RCC 7860 (cell line): ENCODE results near the gene FN3K.
A peak's percentile ranks its signal among the peaks of the same experiment; 100 is the strongest.

ENCODE experiments used
- DNase-seq: peaks from one replicate; pipeline ENCODE4 v3.0.0-alpha.2; 2015; ENCODE audit warnings: low spot score
- FAIRE-seq: peaks from 2 replicates; lab custom pipeline; 2012; peaks lifted over from hg19 to GRCh38; lab: Jason Lieb, UNC

The FN3K gene

GRCh38 chr17:82703036-82703745 lies 32.2 kb upstream of the FN3K start:
- DNase-seq (no peak), FAIRE-seq (no peak)

DNA sequence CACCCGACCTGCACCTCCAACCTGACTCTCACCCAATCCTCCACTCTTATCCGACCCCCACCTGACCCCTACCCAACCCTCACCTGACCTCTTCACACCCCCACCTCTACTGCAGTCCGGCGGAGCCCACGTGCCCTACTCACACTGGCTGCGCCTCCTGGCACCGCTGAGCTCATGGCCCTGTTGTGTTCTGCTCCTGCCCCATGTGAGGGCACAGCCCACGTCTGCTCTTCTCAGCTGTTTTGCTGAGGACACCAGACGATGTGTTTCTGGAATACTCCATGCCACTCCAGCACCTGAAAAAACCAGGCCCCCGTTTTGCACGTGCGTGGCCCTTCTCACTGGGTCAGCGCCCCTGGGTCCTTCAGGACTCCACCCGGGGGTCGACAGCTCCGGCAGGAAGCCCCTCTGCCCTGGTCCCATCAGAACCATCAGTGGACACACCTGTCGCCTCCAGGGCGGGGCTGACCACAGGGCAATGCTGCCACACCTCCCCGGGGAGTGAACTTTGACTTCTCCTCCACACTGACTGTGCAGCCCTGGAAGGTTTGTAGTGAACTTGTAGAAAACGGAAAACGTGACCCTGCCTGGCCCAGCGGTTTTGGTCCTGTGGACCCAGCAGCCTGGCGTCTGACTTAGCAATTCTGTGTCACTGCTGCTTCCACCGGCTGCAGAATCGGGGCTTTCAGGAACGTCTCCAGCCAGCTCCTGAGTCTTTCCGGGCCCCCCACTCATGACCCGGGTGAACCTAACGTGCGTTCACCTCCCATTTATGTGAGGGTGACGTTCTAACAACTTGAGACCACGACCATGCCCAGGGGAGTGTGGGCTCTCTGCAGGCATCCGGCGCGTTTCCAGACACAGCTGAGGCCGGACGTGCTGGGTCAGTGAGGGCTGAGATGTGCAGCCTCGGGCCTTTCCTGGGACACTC lies 31.2 kb upstream of the FN3K start:
- FAIRE-seq (no peak), DNase-seq (no peak)

DNA sequence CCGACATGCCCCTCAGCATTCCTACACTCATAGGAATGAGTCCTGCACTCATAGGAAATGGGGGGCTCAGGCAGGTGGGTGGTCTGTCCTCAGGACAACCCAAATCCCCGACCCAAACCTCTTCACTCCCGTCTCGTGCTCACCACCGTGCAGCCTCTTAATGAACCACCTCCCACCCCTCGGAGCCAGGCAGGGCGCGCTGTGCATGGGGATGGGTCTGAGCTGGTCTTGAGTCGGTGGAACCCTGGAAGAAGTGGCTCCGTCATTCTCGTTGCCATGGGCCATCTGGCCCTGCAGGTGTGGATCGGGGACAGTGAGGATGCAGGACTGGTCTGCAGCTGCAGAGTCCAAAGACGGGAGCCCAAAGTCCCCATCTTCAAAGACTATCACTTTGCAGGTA lies 30.5 kb upstream of the FN3K start:
- no peak for DNase-seq
- no peak for FAIRE-seq

DNA sequence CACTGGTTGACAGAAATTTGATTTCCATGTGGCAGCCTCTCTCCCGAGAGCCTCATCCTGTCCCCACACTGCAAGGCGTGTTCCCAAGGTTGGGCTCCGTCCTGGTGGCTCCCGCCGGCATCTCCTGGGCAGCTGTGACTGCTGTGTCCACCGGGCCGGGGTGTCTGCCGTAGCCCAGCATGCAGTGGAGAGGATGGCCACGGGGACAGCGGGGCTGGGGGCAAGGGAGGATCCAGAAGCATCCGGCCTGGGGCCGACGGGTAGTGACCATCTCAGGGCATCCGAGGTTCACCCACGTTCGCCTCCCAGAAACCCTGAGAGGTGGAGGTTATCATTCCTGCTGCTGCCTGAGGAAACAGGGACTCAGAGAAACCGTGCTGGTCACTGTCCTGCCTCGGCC lies 29.7 kb upstream of the FN3K start:
- DNase-seq (no peak), FAIRE-seq (no peak)

DNA sequence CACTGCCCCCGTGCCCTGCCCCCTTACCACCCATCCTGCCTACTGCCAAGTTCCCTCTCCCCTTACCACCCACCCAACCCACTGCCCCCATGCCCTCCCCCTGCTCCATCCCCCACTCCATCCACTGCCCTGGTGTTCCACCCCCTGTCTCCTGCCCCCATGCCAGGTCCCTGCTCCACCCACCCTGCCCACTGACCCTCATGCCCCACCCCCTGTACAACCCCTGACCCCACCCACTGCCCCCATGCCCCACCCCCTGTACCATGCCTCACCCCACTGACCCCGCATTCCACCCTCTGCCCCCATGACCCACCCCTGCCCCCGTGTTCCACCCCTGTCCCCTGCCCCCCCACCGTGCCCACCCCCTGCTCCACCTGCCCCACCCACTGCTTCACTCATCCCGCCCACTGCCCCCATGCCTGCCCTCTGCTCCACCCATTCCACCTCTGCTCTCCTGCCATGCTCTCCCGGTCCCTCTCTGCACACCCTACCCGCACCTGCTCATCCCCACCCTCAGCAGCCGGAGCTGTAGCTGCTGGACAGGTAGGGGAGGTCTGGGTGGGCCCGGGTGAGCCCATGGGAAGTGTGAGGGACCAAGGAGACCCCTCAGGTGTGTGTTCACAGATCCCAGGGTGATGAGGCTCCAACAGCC lies 26.3 kb upstream of the FN3K start:
- DNase-seq (no peak), FAIRE-seq (no peak)

DNA sequence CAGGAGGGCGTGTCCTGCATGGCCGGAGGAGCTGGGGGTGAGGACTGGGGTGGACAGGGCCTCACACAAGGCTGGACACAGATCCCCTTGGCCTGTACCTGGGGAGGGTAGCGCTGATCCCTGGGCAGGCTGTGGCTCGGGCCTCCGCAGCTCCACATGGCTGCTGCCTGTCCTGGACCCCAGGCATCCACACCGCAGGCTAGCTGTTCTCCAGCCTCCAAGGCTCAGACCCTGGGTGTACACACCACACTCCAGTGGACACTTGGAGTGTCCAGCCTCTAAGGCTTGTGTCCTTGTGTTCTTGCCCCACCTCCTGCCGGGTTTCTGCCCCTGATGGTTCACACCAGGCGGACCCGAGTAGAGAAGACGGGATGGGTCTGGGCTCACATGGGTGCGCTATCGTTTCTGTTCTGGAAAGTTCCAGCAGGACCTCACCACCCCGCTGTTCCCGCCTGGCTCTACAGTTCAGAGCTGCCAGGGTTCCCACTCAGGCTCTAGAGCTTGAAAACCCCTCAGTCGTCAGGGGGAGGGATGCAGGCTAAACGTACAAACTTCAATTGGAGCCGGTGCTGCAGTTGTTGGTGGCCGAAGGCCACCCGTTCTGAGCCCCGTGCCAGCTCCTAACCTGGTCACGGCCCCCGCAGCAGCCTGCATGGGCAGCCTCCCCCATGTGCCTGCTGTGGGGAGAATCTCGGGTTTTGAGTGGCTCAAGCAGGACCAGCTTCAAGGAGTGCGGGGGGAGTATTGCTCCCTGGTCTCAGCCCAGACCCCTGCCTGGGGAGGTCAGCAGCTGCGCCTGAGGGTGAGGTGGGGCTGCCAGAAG lies 25.5 kb upstream of the FN3K start:
- FAIRE-seq (no peak), DNase-seq (no peak)

GRCh38 chr17:82710499-82711232 lies 24.7 kb upstream of the FN3K start:
- FAIRE-seq (no peak), DNase-seq (no peak)

DNA sequence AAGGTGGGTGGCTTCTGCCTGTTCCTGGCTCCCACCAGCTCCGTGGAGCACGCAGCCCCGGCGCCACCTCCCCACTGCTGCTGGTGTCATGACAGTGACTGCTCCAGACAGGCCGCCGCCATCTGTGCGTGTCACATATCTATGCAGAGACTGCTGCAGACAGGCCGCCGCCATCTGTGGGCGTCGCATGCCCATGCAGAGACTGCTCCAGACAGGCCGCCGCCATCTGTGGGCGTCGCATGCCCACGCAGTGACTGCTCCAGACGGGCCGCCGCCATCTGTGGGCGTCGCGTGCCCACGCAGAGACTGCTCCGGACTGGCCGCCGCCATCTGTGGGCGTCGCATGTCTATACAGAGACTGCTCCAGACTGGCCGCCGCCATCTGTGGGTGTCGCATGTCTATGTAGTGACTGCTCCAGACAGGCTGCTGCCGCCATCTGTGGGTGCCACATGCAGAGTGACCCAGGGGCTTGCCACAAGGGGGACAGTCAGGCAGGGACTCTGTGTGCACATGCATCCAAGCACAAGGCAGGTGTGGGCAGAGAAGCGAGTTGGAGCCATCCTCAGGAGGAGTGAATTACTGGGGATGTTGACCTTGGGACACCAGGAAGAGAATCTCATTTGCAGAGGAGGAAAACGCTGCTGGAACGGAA lies 22.2 kb upstream of the FN3K start:
- no peak for DNase-seq
- FAIRE-seq = no peak

- FAIRE-seq = no peak
- peak; percentile 62 for DNase-seq
Observed at GRCh38 chr17:82716203-82717010, 19.0 kb upstream of the FN3K start, which contains the start of gene FN3KRP. Gene FN3KRP (plus strand): TSS chr17:82716706. CDS start chr17:82716756, 50 bp downstream.

GRCh38 chr17:82718986-82719685 lies 16.3 kb upstream of the FN3K start:
- DNase-seq (no peak), FAIRE-seq (no peak)

DNA sequence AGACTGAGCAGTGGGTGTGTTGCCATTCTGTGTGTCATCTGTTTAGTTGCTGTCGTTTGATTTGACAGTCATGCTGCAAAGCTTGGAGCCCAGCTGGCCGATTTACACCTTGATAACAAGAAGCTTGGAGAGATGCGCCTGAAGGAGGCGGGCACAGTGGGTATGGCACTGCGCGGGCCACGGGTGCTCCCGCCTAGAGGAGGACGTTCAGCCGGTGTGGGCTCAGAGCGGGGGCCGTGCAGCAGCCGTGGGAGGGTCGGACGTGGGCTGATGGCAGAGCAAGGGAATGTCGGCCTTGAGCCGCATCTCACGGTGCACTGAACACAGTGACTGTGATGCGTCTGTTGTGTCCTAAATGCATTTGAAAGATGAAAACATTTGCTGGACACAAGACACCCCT lies 15.2 kb upstream of the FN3K start:
- DNase-seq (no peak), FAIRE-seq (no peak)

DNA sequence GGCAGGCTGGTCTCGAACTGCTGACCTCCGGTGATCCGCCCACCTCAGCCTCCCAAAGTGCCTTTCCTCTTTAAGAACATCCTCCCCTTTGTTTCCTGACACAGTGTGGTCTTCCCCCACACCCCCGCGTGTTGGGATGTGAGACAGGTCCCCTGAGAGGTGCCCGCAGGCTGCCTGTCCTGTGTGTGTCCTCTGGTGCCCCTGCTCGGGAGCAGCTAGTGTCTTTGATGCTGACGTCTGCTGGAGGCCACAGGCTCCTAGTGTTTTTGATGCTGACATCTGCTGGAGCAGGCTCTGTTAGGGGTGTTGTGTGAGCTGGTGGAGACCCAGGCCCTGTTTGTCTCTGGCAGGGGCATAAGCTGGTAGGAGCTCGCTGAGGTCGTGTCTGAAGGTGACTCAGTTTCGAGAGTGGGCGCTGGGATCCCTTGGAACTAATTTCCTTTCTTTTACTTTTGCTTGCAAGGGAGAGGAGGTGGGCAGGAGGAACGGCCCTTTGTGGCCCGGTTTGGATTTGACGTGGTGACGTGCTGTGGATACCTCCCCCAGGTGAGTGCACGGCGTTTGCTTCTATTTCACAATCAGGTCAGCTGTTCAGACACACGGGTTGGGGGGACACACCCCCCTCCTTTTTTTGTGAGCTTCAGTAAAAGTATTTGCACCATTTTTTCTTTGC lies 12.9 kb upstream of the FN3K start:
- no peak for FAIRE-seq
- DNase-seq = no peak

- no peak for FAIRE-seq
- no peak for DNase-seq
Observed at GRCh38 chr17:82723169-82723807, 12.1 kb upstream of the FN3K start.

DNA sequence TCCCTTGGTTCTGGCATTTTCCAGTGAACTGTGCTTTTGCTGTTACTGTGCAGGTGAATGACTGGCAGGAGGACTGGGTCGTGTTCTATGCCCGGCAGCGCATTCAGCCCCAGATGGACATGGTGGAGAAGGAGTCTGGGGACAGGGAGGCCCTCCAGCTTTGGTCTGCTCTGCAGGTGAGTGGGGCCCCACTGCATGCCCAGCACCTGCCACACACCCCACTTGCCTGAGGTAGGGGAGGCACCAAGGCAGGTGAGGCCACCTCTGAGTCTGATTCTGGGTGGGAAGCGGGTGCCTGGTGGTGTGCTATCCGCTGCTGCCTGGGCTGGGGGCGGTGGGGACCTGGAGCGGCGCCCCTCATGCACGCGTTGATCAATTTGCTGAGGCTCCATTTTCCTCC lies 9.0 kb upstream of the FN3K start:
- FAIRE-seq (no peak), DNase-seq (no peak)

DNA sequence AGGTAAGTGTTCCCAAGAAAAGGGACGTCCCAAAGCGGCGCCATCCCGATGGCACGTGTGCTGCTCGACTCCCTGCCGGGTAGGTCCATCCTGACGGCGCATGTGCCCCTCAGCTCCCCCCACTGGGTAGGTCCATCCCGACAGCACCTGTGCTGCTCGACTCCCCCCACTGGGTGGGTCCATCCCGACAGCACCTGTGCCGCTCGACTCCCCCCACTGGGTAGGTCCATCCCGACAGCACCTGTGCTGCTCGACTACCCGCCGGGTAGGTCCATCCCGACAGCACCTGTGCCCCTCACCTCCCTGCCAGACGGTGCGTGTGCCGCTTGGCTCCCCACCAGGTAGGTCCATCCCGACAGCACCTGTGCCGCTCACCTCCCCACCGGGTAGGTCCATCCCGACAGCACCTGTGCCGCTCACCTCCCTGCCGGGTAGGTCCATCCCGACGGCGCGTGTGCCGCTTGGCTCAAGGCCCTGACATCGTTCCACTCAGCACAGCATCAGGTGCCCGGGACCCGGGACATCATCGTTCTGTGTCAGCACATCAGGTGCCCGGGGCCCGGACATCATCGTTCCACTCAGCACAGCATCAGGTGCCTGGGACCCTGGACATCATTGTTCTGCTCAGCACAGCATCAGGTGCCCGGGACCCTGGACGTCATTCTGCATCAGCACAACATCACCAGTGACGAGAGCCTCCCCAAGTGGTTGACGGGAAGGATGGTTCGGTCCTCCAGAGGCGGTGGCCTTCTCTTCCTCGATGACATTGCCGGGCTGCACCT lies 5.7 kb upstream of the FN3K start:
- no peak for FAIRE-seq
- no peak for DNase-seq

- FAIRE-seq (no peak), DNase-seq (no peak)
Observed at GRCh38 chr17:82732118-82732743, 3.2 kb upstream of the FN3K start.
